ENCODE measurements around the gene AXIN1.

The AXIN1 gene

DNA sequence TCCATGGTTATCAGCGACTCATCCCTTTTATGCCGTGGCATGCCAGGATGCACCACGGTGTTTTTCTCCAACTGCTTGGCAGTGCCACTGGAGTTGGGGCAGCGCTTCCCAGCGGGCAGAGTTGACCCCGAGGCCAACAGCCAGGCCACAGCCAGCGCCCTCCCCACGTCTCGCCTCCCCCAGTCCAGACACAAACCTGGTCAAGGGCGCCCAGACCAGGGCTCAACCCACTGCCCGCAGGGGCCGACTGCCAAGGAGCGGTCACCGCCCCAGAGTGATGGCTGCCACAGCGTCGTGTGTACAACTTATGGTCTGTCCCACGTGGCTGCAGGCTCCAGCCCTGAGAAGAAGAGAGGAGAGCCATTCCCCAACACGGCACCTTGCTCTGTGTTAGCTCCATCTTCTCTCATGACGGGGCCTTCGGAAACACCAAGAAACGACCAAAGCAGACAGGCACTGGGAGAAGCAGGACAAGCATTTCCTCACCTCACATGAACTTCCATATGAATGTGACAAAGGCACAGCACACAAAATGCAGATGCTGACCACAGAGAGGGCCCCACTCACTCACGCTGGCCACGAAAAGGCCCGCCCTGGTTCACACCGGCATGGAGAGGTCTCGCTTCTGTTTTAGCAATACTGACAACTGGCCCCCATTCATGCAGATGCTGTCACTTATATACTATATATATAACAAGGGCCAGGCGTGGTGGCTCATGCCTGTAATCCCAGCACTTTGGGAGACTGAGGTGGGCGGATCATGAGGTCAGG lies 27.0 kb downstream of the AXIN1 start:
- no peak for DNase-seq

DNA sequence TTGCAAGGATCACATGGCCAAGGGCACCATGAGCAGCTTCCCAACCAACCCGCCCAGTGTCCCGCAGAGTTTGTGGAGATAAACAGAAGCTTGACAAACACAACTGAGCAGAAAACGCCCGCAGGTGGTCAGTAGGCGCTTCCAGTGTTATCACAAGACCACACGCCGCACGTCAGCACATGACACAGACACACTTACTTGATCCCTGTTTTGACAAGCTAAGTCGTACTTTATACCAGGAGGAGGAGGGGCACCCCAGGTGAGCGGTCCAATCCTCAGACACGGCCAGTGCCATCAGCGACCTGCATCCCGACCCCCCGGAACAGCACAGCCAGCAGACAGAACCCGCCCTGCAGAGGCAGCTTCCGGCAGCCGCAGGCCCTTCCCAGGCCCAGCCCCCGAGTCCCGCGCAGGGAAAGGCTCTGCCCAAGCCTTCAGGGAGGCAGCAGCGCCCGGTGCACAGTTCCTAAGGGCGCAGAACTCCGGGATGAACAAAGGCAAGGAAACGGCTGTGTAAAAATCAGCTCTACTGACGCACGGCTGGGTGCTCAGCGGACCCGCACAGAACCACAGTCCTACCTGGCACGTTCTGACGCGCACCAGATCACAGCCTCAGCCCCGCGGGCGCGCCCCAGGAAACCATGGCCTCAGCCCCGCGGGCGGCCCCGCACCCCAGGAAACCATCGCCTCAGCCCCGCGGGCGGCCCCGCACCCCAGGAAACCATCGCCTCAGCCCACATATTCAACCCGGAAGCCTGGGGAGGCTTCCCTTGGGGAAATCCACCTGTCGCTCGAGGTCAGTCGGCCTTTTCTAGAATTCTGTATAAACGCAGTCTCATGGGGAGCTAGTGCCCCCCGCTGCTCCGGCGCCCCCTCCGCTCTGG lies 27.8 kb downstream of the AXIN1 start:
- peak in 2 of 4 experiments; percentile 52 to 56 for DNase-seq

DNA sequence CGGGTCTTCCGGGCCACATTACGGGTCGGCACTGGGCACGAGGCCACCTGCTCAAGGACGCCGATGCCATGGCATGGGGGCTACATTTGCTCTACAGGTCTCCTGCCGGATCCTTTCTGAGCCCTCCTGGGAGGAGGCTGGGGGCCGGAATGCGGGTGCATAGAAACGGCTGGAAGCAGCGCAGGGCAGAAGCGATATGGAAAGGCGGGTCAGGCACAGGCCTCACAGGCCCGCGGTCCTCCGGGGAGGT lies 28.4 kb downstream of the AXIN1 start:
- no peak for DNase-seq

DNA sequence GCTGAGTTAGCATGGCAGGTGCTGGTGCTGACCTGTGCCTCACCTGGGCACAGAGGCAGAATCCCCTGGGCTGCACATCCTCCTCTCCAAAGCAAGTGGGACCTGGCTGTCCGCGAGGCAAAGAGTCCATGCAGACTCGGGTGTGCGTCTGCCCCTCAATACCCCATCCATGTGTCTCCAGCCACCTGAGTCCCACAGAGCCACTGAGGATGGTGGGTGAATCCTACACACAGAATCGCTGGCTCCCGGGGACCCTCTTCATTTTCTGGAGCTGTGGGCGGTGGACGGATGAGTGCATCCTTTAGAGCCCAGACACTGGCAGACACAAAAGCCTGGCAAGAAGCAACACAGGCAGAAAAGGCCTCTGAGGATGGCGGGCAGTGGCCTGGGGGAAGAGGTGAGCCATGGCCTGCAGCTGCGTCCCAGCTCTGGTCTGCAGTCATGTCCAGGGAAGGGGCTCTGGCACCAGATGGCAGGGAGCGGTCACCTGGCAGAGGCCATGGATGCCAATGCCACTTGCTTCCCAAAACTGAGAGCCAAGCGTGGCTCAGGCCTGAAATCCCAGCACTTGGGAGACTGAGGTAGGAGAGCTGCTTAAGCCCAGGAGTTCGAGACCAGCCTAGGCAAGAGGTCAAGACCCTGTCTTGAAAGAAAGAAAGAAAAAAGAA lies 29.9 kb downstream of the AXIN1 start:
- DNase-seq: no peak

DNA sequence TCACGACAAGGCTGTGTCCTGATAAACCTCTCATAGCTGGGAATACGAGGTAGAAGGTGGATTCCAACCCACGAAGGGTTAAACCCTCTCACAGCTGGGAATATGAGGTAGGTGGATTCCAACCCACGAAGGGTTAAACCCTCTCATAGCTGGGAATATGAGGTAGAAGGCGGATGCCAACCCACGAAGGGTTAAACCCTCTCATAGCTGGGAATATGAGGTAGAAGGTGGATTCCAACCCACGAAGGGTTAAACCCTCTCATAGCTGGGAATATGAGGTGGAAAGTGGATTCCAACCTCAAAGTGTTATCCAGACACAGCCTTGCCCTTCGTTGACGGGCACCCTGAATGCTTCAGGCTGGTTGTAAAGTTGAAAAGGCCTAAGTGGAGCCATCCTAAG lies 31.0 kb downstream of the AXIN1 start:
- no peak for DNase-seq

DNA sequence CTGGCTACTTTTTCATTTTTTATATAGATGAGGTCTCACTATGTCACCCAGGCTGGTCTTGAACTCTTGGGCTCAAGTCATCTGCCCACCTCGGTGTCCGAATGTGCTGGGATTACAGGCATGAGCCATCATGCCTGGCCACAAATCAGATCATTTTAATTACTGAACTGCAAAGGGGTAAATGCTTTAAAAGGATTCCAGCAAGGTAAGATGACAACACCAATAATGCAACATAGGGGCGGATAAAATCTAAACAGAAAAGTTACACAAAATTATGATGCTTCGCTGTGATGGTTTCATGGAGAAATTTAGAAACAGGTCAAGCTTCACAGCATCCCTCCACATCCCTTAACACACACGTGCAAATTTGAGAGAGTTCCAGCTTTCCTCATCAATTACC lies 32.3 kb downstream of the AXIN1 start:
- no peak for DNase-seq

- DNase-seq: no peak
Measured at GRCh38 chr16:318628-319027, 33.9 kb downstream of the AXIN1 start.

DNA sequence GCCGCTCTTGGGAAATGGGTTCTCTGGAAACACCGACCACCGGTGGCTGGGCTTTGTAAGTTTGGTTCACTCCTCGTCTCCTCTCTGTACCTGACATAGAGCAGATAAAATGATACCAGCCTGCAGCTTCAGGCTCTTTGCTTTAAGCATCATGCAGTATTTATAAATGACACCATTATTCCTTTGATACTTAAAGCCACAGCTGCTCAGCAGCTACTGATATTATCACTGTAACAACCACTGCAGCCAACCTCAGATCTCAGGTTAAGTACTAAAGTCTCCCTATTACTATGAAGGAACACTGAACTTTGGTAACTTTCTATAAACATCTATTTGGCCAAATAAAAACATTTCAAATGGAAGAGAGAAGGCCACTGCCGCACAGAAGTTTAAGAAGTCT lies 34.9 kb downstream of the AXIN1 start:
- no peak for DNase-seq

DNA sequence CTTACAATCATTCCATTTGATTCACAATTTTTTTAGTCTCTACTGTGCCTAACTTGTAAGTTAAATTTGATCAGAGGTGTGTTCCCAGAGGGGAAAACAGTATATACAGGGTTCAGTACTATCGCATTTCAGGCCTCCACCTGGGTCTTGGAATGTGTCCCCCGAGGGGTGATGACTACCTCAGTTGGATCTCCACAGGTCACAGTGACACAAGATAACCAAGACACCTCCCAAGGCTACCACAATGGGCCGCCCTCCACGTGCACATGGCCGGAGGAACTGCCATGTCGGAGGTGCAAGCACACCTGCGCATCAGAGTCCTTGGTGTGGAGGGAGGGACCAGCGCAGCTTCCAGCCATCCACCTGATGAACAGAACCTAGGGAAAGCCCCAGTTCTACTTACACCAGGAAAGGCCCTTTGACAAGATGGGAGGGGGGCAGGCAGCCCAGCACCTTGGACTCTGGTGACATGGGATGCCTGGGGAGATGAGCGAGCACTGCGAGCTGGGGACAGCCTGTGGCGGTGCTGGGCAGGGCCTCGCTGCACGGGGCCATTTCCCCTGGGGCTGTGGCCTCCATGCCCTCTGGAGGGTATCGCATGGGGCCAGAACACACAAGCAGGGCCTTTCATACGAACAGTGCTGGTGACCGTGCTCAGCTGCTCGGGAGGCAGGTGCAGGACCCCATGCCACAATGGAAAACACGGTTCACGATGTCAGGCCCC lies 35.6 kb downstream of the AXIN1 start:
- no peak for DNase-seq

- DNase-seq: no peak
Measured at GRCh38 chr16:314795-315299, 37.7 kb downstream of the AXIN1 start.

GRCh38 chr16:314351-314750 lies 38.2 kb downstream of the AXIN1 start:
- no peak for DNase-seq

DNA sequence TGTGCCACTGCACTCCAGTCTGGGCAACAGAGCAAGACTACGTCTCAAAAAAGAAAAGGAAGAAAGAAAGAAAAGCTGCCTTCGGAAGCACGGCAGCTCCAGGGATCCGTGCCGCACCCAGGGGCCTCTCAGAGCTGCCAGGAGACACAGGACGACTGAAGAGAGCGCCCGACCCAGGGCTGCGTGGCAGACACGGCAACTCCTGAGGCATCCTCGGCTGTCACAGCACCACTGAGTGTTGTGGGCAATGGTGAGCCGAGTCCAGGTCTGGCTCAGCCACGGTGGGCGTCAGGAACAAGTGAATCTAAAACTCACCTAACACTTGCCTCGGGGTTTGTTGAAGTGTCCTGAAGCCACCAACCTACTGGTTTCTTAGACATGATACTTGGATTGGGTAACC lies 40.8 kb downstream of the AXIN1 start:
- no peak for DNase-seq

GRCh38 chr16:309476-309875 lies 43.0 kb downstream of the AXIN1 start:
- no peak for DNase-seq

DNA sequence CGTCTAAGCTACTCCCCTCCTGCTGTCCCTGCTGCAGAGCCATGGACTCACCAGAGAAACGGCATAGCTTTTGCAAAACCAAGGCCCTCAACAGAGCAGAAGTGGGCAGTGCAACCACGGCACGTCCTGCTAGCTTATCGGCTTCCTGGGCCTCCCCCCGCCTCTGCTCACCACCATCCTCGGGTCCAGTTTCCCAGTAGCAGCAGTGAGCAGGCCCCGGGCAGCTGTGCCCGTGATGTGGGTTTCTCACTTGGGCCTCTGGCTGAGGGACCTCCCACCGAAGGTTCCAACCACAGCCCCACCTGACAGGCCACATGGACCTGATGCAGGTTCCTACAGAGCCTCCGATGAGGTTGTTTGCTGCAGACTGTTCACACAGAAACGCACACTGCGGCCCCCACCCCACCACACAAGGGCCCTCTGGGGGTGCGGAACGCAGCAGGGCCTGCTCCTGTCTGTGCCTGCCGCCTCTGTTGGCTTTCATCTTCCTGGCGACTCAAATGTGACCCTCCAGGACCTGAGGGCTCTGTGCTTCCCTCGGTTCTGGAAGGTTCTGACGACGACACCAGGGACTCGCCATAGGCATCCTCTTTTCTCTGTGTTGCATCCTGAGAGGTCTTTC lies 44.7 kb downstream of the AXIN1 start:
- no peak for DNase-seq

DNA sequence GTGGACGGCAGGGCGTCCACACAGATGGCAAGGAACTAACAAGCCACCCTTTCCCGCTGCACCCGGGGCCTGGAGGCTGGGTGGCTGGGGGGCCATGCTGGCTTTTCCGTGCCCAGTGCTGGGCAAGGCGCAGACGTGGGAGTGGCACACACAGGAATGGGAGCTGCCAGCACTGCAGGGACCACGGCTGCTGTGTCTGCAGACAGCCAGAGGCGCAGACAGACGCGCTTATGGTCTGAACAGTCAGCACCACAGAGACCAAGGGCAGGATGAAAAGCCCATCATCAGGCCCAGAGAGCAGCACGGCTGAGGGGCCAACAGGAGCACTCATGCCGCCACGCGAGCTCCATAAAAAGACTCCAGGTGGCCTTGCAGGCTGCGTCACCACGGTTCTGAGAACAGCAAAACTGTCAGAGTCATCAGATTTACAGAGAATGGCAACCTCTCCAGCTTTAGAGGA lies 45.6 kb downstream of the AXIN1 start:
- no peak for DNase-seq

DNA sequence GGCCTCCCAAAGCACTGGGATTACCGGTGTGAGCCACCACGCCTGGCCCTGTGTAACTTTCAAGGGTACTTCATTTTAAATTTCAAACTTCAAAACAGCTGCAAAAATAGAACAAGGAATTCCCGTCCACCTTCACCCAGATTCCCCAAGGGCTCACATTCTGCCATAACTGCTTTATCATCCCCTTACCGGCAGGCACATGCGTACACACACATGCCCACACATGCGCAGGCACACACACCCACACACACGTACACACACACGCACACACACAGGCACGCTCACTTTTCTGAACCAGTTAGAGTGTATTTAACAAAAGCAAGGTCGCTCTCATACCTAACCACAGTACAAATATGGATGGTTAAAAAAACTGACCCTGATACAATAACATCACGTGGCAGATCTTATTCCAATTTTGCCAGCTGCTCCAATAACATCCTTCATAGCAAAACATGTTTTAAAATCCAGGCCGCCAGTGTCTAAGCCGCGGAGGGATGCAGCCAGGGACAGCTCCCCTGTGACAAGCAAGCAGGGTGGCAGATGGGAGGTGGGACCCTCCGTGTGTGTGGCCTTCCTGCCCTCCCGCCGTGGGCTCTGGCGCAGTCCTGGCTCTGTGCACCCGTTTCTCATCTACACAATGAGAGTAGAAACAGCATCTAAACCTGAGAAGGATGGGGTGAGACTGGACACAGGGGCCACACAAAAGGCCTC lies 46.5 kb downstream of the AXIN1 start:
- DNase-seq: no peak

DNA sequence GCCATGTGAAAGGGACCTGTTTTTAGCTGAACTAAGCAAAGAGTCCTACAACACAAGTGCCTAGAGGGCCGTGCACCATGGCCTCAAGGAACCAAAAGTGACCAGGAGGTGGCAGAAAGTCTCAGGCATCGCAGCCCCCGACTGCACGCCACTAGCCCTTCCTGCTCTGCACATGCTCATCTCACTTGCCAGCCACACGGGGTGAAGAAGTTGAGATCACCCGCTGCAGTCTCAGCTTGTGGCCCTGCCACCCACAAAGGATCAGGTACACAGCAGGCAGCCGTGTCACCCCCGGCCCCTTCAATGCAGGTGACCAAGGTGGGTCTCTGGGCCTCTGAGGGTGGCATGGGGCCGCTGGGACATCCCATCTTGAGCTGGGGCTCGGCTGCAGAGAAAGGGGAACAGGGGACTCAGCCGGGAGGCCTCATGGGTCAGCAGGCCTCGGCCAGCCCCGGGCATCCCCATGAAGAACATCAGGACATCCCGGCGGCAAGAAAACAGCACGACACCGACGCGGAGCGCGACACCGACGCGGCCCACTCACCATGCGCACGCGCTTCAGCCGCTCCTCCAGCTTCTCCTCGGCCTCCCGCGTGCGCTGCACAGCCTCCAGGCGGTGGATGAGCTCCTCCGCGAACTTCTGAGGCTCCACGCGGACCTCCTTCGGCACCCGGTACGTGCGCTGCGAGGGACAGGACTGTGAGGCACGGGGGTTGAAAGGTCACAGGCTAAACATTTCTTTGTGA lies 48.6 kb downstream of the AXIN1 start:
- no peak for DNase-seq

DNA sequence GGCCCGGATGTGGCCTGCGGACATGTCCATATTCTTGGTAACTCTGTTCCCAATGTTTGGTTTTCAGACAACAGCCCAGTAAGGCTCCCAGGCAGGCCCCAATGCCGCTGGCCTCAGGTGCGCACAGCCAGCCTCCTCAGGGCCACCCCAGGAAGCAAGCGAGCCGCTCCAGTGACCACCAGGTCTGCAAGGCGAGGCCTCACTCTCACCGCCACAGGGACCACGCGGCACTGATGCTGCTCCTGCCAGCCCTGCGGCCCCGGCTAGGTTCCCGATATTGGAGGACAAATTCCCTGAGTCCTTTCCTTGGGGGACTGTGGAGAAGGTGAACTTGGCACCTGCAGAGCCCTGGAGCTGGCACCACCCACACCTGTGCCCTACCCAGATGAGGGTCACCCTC lies 50.6 kb downstream of the AXIN1 start:
- no peak for DNase-seq

DNA sequence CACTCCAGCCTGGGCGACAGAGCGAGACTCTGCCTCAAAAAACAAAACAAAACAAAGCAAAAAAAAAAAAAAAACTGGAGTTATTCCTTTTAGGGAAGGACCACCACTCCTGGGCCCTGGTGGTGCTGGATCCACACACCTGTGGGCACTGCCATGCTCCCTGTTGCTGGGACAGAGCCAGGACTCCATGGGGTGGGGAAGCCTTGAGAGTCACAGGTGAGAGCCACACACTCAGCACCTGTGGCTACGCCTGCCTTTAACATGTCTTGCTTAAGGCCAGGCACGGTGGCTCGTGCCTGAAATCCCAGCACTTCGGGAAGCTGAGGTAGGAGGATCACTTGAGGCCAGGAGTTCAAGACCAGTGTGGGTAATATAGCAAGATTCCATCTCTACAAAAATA lies 51.3 kb downstream of the AXIN1 start:
- DNase-seq: no peak

DNA sequence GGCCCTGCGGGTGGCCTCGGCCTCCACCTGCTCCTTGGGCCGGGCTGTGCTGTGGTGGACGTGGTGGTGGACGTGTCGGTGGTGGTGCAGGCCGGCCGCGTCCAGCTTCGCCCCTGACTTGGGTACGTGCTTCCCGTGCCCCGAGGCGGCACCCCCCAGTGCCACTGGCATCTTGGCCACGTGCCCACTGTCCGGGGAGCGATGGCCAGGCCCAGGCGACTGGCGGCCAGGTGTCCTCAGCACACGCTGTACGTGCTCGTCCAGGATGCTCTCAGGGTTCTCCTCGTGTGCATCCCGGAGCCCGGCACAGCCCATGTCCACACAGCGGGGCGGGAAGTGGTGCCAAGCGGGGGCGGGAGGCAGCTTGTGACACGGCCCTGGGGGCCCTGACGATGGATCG lies 54.7 kb downstream of the AXIN1 start:
- no peak for DNase-seq

All from activated CD4-positive, CD25-positive, alpha-beta regulatory T cell (primary cell).